ENCODE results near the gene KLHDC7B.

- TF ChIP-seq CTCF (conservative IDR thresholded peaks at IDR 0.05; ENCODE audit: low read length) (no peak), EZH2phosphoT487 (IDR thresholded peaks at IDR 0.05; ENCODE audit: borderline replicate concordance) (no peak)
These were observed 22.8 kb upstream of the KLHDC7B start for GRCh38 chr22:50522806-50523438.

Data from Loucy (cell line).